Right ventricle myocardium inferior (tissue), 1 donor: ENCODE measurements around the gene CDKN1C. TPM values are rescaled to one million over a fixed set of nuclear protein-coding genes. Genes with fewer than 3 reads are reported as not detected.

ENCODE experiments used
- ATAC-seq: fragments of 200-7000 bp; cut with Tn5 transposase; one replicate; pipeline ENCODE4 v1.9.1; 2020; ENCODE audit warnings: mild to moderate bottlenecking, moderate library complexity
- DNase-seq: peaks from one replicate; pipeline ENCODE4 v3.0.0; 2021; ENCODE audit errors: missing footprints
- intact Hi-C: fragments of 100-400 bp; cut with DNase I; formaldehyde crosslinking; loops from one replicate; pipeline ENCODE4 v1.11.0; 2022
- total RNA-seq: library from RNA; stranded (reverse); fragmentation: NEBNext Ultra II Directional; extraction: Animal tissue kit (Norgen Biotek cat#: 25700); gene quantifications from one replicate; pipeline ENCODE4 v1.2.1, GENCODE V29; 2021
- donor health status: DM: no; HTN: yes; CAD: no; lungs with severe emphysema.

Gene CDKN1C
- total RNA-seq, 1 donor from 2014 or later: 40.0 TPM

DNA sequence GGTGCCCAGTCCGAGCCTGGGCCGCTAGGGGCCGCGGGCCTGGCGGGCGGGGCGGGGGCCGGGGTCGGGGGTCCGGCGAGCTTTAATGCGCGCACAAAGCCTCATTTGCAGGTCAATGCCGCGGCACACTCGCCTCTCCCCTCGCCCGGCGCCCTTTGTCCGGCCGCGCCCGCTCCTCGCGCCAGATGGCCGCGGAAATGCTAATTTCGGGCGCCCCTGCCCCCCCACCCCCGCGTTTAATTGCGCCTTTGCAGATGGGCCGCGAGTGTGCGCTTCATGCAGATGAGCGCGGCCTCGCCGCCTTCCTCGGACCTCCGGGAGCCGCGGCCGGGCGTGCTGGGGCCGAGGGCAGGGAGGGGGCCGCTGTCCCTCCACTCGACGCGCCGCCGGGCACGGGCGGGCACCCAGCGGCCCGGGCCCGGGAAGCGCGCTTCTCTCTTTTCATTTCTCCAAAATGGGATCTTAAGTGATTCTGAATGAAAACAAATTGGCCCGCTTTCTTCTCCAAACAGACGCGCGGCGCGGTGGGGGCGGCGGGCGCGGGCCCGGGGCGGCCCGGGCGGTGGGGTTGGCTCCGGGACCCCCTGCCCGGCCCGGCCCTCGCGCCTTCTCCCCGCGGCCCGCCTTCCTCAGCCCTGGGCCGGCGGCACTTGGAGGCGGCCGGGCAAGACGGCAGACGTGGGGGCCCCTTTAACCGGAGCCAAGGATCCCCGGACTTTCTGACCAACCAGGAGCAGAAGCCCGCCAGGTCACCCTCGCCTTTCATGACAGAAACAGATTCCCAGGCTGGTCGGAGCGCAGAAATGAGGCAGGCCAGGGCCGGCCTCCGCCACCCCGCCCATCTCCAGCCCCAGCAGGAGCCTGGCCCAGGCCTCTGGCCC, 22.9 kb downstream of the CDKN1C start:
- ATAC-seq (peak; percentile 64), DNase-seq (no peak)
- intact Hi-C loops: no loop called here

DNA sequence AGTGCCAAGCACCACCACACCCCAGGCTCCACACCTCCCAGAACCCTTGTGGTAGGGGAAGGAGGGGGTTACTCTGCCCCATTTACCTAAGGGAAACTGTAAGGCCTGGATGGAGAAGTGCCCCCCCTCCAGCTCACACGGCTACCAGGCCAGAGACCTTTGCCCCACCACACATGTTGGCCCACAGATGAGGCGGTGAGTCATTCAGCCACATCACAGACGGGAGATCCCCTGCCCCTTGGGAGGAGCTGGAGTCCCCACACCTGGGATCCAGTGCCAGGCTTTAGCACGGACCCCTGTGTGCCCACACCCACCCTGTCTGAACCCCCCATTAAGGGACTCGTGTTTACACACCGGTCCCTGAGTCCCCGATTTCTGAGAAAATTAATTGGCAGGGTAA, 24.9 kb downstream of the CDKN1C start:
- ATAC-seq: no peak
- intact Hi-C loops: no loop called here
- DNase-seq: no peak

DNA sequence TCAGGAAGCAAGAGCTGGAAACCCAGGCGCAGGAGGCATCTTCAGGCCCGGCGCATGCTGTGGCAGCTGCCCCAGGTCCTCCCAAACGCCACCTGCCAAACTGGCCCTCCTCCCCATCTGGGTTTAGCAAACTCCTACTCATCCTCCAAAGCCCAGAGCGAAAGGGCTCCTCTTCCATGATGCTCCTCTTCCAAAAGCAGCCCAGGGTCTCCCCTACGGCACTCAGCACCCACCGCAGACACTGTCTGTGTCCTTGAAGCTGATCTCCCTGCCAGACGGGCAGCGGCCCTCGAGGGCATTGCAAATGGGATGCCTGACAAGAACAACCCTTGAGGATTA, 25.9 kb downstream of the CDKN1C start:
- DNase-seq (no peak), ATAC-seq (no peak)
- intact Hi-C loops: no loop called here

DNA sequence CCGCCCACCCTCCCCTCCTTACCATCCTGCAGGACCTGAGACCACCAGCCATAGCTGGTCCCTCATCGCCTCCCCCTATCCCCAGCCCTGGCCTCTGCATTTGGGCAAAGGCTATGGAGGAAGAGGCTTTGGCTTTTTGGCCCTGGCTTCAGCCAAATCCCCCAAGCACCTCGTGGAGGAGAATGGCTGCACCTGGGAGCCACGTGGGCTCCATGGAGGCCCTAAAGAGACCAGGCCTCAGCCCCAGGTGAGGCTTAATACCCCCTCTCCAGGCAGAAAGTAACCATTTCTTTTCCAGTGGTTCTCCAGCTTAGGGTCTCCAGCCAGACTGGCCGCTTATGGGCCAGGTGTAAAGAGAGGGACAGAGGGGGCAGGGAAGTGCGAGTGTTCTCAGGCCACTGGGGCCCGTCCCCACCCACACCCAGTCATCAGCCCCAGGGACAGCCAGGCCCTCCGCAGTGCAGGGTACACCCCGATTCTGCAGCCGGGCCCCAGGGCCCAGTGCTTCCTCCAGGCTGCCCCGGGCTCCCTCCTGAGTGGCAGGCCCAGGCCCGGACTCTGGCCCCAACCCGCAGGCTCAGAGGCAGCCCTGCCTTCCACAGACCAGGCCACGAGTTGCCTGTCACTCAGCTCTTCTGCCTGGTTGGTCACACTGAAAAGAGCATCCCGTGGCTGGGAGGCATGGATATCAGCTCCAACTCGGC, 26.4 kb downstream of the CDKN1C start:
- intact Hi-C loops: no loop called here
- ATAC-seq (no peak), DNase-seq (no peak)

DNA sequence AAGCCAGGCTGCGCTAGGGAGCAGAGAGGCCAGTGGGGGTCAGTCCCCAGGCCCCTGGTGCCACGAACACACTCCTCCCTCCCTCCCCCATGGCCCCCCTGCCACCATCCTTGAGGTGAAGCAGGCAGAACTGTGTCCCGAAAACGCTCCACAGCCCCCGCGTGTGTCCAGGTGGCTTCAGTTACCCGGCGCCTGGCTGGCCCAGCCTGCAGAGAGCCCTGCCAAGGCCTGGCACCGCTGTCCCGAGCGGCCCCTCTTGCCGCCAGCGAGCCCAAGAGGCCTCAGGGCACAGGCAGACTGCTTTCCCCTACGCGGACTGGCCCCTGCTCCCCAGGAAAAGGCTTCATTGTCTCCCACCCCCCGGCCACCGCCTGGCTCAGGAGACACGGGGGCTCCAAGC, 27.7 kb downstream of the CDKN1C start:
- no peak for ATAC-seq
- no peak for DNase-seq
- intact Hi-C loops: no loop called here

DNA sequence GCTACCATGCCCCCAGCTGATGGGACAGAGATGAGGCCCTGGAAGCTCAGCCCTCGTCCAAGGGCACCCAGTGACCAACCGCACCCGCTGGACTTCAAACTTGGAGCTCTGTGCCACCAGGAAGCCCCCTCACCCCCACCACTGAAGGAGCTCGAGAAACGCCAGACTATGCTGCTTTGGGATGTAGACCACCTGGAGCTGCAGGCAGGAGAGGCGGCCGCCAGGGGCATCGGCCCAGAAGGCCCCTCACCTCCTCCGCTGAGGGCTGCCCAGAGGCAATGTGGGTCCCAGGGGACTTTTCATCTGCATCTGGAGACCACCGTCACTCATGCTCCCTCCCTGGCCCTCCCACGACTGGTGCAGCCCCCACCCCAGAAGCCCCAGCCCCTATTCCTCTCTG, 28.3 kb downstream of the CDKN1C start:
- intact Hi-C loops: no loop called here
- DNase-seq: no peak
- no peak for ATAC-seq

DNA sequence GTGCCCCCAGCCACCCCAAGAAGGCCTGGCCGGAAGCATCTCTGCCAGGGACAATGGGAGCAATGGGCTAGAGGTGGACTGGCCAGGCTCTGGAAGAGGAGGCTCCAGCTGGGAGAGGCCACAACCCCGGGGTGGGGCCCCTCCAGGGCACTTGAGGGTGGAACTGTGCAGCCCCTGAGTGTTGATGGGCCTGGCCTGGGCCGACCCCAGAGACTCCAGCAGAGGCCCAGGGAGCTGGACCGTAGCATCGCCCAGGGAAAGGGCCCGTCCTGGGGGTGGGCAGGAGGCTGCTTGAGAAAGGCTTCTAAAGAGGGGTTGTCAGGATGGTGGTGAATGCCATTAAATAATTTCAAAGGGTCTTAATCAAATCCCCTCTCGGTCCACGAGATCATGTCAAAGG, 30.4 kb downstream of the CDKN1C start:
- ATAC-seq: no peak
- intact Hi-C loops: no loop called here
- no peak for DNase-seq

DNA sequence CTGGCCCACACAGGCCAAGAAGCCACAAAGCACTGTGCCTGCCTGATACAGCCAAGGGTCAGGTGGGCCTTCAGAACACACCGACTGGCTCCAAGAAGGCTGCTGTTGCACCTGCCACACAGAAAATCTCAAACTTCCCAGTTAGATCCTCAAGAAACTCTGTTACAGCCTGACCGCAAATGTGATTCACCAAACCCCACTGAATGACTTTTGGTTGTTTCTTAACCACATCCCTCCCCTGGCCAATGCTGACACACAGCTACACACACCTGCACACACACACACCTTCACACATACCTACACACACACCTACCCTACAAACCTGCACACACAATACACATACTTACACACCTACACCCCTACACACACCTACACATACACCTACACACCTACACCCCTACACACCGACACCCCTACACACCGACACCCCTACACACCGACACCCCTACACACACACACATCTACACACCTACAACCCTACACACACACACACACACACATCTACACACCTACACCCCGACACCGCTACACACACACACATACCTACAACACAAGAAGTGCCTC, 31.5 kb downstream of the CDKN1C start:
- DNase-seq (no peak), ATAC-seq (no peak)
- intact Hi-C loops: no loop called here

DNA sequence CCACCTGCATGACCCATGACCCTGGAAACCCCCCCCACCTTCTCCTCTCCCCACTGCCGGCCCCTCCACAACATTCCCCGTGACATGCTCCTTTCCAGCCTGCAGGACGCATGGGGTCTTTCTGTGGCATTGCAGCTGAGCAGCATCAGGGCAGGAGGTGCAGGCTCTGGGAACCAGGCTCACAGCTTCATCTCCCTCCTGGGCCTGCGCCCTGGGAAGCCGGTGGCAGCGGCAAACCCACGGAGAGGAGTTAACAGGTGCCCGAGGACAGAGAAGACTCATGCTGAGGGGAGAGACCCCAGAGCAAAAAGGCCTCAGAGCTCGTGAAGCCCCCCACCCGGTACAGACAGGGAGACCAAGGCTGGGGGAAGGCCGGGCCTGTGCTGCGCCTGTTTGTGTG, 32.2 kb downstream of the CDKN1C start:
- DNase-seq (no peak), ATAC-seq (no peak)
- intact Hi-C loops: no loop called here

DNA sequence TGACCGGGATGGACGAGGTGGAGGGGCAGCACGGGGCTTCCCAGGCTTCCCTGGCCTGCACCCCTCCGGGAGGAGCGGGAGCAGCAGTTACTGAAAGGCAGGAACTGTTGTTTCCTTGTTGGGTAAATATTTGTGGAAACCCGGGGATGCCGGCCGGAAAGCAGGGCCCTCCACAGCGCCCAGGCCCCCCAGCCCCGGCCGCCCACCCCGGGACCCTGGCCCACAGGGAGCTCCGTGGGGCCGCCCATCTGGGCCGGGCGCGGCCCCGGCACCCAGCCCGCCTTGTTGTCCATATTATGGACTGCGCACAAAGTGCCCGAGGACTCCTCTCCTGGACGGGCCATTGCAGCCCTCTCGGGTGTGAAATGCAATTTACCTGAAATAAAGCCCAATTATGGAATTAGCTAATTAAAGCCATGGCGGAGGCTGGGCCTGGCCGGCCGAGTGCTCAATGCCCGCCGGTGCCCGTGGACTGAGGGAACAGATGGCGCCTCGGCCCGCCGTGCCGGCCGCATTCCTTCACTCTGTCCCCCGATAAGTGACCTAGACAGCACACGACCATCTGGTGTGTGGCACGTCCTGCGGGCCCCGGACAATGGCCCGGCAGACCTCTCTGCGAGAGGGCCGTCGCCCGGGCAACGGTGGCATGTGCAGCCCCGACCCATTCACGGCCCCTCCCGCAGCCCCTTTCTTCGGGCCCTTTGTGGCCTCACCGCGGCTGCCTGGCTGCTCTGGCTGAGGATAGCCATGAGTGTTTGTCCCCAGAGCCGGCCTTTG, 35.4 kb downstream of the CDKN1C start:
- DNase-seq (no peak), ATAC-seq (no peak)
- intact Hi-C loops: no loop called here

DNA sequence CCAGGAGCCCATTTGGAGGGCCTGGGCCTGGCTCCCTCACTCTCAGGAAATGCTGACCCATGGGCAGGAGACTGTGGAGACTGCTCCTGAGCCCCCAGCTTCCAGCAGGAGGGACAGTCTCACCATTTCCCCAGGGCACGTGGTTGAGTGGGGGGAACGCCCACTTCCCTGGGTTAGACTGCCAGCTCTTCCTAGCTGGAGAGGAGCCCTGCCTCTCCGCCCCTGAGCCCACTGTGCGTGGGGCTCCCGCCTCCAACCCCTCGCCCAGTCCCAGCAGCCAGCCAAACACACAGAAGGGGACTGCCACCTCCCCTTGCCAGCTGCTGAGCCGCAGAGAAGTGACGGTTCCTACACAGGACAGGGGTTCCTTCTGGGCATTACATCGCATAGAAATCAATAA, 37.1 kb downstream of the CDKN1C start:
- no peak for ATAC-seq
- no peak for DNase-seq
- intact Hi-C loops: no loop called here

DNA sequence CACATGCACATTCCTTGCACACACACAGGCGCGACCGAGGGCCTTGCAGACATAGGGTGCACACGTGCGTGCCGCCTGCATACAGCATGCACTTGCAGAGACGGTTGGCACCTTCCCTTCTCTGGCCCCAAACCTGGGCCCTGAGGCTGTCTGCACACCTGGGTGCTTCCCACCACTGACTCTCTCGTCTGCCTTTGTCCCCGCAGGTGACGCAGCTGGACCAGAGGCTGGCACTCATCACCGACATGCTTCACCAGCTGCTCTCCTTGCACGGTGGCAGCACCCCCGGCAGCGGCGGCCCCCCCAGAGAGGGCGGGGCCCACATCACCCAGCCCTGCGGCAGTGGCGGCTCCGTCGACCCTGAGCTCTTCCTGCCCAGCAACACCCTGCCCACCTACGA, 38.0 kb downstream of the CDKN1C start:
- intact Hi-C loops: no loop called here
- DNase-seq: no peak
- no peak for ATAC-seq

DNA sequence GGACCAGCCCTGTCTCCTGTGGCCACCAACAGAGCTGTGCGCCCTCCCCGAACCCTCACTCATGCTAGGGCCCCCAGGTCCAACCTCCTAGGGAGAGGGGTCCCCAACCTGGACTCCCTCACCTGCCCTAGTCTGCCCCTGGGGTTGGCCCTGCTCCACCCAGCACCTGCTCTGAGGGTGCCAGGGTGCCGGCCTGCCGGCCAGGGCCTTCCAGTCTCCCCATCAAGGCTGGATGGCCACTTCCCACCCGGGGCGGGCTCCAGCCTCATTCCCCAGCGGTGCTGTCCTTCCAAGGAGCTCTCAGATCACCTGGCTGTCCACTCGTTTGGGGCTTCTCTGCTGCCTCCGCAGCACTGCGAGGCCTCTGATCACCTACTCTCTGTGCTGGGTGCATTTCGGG, 39.1 kb downstream of the CDKN1C start:
- no peak for ATAC-seq
- no peak for DNase-seq

DNA sequence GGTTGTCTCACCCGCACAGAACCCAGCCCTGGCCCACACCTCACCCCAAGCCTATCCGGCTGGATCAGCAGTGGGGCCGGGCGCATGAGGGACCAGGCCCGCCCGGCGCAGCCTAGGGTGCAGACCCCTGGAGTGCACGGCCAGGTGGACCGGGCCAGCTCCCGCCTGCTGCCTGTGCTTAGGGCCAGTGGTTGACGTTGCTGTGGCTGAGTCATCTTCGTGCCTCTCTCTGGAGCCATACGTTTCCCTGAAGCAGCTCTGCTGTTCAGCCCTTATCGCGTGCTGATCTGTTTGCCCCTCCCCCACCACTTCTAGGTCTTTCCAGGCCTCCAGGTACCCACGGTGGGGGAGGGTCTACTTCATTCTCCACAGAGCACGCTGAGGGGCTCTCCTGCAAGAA, 39.5 kb downstream of the CDKN1C start:
- intact Hi-C loops: no loop called here
- ATAC-seq: no peak

More for the DNA sequence above, 39.1 kb downstream of the CDKN1C start:
- intact Hi-C loops: no loop called here

DNA sequence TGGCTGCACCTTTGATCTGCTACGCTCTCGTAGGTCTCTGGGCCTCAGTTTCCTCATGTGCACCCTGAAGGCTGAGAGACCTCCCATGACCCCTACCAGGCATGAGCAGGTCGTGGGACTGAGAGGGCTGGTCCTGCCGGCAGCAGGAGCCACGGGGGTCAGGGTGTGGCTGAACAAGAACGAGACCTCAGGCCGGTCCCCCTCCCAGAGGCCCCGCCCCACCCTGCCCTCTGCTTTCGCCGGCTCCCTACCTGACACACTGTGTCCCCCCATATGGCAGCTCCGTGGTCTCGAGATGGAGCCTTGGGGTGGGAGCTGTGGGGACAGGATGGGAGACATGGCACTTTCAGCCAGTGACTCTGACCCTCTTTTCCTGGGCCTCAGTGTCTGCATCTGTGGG, 40.6 kb downstream of the CDKN1C start:
- no peak for DNase-seq
- intact Hi-C loops: no loop called here
- ATAC-seq: no peak

More for the DNA sequence above, 39.5 kb downstream of the CDKN1C start:
- no peak for DNase-seq

DNA sequence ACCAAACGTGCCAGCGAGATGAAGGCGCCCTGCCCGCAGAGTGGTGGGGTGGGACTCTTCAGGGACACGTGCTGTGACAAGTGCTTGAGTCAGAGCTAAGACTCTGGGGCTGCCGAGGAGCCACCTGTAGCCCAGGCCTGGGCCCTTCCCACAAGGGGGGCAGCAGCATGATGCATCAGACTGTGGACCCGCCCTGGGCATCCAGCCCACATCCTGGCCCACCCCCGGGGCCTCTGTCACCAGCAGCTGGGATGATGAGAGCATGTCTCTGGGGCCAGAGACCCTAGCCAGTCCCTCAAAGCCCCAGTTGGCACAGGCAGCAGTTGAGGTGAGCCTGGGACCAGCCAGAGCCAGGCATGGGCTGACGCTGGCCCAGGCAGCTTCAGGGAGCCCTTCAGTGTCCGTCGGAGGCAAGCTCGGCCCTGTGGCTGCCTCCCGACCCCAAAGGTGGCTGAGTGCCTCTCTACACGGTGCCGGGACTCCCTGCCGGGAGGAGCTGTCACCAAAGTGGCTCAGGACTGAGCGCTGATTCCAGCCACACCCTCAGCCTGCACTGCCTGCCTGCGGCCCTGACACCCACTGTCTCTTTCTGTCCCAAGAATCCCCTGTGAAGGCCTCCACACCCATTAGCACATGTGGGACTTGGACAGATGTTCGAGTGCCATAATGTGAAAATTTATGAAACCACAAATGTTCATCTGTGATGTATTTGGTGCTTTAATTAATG, 41.3 kb downstream of the CDKN1C start:
- intact Hi-C loops: no loop called here
- no peak for DNase-seq

DNA sequence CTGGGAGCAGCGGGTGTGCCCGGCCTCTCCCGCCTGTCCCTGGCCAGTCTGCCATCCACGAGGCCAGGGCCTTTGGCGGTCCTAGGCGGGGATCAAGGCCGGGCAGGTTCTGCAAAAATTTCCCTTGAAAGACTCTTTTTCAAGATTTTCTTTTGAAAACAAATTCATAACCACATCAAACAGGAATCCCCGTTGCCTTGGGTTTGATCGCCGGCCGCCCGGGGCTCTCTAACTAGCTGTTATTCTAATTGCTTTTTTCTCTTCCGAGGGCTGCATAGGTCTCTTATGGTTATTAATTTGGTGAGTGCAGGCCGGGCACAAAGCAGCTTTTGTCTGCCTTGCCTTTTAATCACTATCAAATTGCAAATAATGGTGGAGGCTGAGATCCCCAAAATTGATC, 42.0 kb downstream of the CDKN1C start:
- DNase-seq (no peak), ATAC-seq (no peak)
- intact Hi-C loops: no loop called here

More for the DNA sequence above, 41.3 kb downstream of the CDKN1C start:
- ATAC-seq: no peak

DNA sequence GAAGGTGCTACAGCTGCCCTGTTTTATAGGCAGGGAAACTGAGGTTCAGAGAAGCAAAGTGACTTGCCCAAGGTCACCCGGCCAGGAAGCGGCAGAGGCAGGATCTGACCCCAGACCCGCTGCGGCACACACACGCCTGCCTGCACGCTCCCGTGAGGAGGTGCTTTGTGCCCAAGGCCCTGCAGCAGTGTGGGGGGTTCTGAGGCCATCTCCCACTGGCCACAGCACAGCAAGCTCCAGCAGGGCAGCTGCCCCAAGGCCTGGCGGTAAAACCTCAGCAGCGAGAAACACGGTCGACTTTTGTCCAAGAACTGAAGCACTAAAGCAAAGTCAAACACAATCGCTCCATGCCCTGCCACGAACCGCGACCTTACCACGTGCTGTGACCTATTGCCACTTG, 42.7 kb downstream of the CDKN1C start:
- intact Hi-C loops: no loop called here

More for the DNA sequence above, 42.7 kb downstream of the CDKN1C start:
- DNase-seq (no peak), ATAC-seq (no peak)
